ENCODE measurements around the gene ESR2.
"Not testable (repeated sequence)": the region's sequence is repeated elsewhere in the genome, so short reads cannot be mapped to it uniquely, and the experiment has no call there.

The ESR2 gene

DNA sequence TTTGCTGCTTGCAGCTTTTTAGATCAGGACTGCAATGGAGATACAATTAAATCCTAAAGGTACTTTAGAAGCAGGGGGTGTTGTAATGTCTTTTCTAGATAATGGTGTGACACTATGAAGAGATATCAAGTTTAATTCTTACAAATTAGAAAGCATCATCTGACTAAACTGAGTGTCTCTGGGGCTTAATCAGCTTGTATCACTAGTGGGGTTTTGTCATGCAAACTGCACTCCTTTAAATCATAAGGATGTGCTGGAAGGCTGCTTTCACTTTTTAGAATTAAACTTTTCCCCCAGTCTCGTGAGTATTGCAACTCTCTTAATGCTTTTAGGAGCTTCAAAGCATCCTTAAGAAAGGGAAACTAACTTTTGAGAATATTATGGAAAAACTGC, 218.6 kb downstream of the ESR2 start:
- DNase-seq = no peak

DNA sequence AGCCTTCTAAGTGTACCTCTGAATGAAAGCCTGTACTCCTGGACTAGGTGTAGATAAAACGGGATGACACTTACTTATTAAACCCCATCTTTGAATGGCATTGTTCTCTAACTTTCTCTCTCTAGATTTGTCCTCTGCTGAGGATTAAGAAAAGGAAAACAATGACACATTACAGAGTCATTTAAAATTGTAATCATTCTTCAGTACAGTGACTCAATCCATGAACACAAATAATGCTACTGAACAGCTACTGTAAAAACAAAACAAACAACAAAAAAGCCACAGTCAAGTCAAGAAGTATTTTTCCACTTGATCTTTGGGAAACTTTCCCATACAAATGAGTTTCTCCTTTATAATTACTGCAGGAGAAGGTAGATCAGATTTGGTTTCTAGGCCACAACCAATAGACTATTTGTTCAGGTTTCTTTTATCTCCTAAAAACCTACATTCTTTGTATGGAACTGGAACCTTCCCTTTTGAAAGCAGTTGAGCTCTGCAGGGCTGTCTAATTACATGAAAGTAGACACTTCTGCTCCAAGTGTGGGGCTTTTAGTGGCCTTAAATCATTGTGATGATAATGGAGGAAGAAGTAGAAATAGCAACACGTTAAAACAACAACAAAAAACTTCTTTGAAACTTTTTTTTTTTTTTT, 219.1 kb downstream of the ESR2 start:
- no peak for DNase-seq

- DNase-seq = peak; percentile 13
Measured at GRCh38 chr14:64069634-64070359, 224.4 kb downstream of the ESR2 start.

- DNase-seq = no peak
Measured at GRCh38 chr14:64064447-64064846, 229.7 kb downstream of the ESR2 start.

GRCh38 chr14:64062381-64063115, 231.6 kb downstream of the ESR2 start:
- DNase-seq = peak; percentile 17

DNA sequence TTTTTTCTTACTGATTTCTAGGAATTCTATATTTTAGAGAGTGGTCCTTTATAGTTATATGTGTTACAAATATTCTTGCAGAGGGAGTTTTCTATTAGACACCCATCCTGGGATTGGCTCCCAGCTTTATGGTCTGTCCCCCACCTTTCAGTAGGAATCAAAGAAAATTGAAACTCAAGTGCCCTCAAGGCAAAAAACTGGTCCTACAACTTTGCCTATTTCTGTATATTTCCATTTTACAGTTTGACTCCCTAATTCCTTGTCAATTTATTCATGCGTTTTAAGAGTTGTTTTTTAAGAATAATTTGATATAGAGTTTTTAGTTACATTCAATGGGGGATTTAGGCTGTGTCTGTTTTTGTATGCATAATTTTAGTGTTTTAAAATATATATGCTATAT, 232.5 kb downstream of the ESR2 start:
- DNase-seq = peak; percentile 22

DNA sequence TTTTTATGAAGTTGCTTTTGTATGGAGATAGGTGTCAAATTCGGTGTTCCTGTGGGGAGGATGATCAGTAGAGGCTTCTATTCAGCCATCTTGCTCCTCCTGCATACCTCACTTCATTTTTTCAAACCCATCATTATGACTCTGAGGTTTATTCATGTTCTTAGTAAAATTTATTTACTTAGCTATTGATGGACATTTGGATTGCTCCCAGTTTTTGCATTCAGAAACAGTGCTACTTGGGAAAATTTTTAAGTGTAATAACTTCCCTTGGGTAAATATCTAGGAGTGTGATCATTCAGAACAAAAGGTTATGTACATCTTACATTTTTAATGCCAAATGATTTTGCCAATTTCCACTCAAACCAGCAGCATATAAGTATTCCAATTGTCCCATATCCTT, 233.1 kb downstream of the ESR2 start:
- DNase-seq = no peak

- peak; percentile 10 for DNase-seq
Measured at GRCh38 chr14:64060648-64061096, 233.5 kb downstream of the ESR2 start.

GRCh38 chr14:64060199-64060545, 234.0 kb downstream of the ESR2 start:
- no peak for DNase-seq

DNA sequence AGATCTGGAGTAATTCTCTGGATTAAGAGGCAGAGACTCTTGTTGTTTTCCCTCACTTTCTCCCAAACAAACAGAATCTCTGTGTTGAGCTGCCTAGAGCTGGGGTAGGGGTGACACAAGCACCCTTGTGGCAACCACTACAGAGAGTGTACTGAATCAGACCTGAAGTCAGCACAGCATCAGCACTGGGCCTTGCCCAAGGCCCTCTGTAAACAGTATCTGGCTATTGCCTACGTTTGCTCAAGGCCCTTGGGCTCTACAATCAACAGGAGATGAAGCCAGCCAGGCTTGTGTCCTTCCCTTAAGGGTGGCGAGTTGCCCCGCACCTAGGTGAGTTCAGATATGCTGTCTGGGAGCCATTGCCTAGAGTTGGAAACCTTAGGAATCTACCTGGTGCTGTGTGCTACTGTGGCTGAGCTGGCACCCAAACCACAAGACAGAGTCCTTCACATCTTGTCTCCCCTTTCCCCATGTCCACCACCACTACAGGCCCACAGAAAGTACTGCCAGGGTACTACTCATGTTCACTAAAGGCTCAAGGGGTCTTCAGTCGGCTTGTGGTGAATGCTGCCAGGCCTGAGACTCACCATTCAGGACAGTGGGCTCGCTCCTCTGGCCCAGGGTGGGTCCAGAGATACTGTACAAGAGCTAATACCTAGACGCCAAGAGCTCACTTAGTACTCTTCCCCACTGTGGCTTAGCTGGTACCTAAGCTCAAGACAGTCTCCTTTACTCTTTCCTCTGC, 234.5 kb downstream of the ESR2 start:
- DNase-seq = no peak

DNA sequence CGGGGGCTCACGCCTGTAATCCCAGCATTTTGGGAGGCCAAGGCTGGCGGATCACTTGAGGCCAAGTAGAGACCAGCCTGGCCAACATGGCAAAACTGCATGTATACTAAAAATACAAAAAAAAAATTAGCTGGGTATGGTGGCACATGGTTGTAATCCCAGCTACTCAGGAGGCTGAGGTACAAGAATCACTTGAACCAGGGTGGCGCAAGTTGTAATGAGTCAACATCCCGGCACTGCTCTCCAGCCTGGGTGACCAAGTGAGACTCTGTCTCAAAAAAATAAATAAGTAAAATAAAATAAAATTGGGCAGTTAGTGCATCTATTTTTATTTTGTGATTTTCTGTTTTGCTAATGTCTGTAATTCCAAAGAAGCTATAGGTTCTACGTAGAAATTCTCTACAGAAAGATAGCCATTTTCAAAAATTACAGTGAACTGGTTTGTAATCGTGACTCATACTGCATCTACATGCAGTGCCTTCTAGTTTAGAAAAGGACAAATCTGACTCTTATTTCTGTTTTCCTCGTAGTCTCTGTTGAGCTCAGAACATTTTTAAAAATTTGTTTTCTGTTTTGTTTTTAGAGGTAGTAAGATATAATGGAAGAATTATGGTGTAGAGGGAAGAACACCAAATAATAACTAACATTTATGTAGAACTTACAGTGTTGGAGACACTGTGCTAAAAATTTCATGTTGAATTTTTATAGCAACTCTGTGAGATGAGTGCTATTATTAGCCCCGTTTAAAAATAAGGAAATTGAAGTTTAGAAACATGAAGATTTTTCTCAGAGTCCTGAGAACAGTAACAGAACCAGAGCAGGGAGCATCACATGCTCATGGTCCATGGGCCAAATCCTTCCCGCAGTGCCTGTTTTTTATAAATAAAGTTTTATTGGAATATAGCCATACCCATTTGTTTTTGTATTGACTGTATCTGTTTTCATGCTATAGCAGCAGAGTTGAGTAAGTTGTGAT, 240.2 kb downstream of the ESR2 start:
- DNase-seq = no peak

GRCh38 chr14:64049616-64050381, 244.4 kb downstream of the ESR2 start:
- DNase-seq = no peak

DNA sequence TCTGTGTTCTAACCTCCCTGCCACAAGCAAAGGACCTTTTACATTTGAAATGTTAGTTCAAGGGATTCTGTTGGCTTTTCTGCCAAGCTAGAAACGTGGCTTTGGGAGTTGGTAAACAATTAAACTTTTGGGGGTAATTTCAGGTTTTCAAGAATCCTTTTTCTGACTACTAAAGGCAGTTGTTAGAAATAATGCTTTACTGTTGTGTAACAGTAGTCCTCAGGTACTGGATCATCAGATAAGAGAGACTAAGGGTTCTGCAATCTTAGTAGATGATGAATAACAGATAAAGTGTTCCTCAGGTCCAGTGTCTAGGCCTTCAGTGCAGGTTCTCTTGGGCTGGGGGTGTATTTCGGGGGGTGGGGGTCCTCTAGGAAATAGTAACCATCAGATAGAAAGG, 249.1 kb downstream of the ESR2 start:
- no peak for DNase-seq

- not testable (repeated sequence) for DNase-seq
Measured at GRCh38 chr14:64043296-64043695, 250.9 kb downstream of the ESR2 start.

- DNase-seq = no peak
Measured at GRCh38 chr14:64040044-64040443, 254.1 kb downstream of the ESR2 start.

DNA sequence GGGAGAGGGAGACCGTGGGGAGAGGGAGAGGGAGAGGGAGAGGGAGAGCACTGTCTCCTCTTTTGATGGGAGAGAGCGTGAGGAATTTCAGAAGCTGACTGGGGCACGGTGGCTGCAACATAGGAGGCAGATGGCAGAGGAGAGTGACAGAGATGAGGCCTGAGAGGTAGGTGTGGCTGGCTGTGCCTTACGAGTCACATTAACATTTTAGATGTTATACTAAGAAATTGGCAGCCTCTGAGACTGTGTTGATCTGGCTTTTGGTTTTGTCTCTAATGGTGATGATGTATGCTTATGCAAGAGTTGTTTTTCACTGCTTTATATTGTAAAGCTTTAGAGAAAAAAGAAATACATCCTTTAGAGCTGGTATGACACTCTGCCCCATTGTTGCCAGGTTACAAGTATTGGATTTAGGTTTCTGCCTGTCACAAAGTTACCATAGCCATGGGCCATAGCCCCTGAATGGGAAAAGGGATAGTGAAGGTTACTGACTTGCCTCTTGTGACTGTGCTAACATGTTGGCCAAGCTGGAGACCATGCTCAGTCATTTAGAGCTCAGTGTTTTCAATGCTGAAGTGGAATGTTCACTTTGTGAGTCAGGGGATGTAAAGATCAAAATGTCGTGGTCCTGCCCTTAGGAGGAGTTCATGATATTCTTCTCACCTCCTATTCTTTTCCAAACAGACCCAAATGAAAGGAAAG, 255.2 kb downstream of the ESR2 start:
- DNase-seq = no peak

DNA sequence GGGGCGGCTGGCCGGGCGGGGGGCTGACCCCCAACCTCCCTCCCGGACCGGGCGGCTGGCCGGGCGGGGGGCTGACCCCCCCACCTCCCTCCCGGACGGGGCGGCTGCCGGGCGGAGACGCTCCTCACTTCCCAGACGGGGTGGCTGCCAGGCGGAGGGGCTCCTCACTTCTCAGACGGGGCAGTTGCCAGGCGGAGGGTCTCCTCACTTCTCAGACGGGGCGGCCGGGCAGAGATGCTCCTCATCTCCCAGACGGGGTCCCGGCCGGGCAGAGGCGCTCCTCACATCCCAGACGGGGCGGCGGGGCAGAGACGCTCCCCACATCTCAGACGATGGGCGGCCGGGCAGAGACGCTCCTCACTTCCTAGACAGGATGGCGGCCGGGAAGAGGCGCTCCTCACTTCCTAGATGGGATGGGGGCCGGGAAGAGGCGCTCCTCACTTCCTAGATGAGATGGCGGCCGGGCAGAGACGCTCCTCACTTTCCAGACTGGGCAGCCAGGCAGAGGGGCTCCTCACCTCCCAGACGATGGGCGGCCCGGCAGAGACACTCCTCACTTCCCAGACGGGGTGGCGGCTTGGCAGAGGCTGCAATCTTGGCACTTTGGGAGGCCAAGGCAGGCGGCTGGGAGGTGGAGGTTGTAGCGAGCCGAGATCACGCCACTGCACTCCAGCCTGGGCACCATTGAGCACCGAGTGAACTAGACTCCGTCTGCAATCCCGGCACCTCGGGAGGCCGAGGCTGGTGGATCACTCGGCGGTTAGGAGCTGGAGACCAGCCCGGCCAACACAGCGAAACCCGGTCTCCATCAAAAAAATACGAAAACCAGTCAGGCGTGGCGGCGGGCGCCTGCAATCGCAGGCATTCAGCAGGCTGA, 256.1 kb downstream of the ESR2 start:
- not testable (repeated sequence) for DNase-seq

DNA sequence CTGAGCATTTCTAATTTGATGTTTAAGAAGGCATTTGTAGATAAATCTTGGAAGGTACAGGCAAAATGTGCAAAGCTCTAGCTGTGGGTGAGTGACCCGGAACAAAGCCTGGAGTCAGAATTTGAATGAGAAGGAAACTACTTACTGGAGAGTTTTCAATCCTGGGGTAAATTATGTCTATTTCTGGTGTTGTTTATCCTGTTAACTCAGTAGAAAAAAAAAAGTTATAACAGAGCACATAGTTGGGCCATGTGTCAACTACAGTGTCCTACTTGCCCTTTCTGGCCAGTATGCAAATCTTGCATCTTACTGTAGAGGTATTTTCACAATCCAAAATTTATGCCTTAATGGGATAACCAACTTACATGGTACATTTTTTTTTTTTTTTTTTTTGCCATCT, 259.0 kb downstream of the ESR2 start:
- no peak for DNase-seq
